ENCODE results near the gene PPTC7. TPM values are rescaled to one million over a fixed set of nuclear protein-coding genes. Genes with fewer than 3 reads are reported as not detected.

Gene PPTC7
- total and polyA plus RNA-seq, 2 of the 13 experiments (the other 11 are each of a cell fraction or from before 2014, with no cell fraction given): 4.8 to 12.3 TPM

DNA sequence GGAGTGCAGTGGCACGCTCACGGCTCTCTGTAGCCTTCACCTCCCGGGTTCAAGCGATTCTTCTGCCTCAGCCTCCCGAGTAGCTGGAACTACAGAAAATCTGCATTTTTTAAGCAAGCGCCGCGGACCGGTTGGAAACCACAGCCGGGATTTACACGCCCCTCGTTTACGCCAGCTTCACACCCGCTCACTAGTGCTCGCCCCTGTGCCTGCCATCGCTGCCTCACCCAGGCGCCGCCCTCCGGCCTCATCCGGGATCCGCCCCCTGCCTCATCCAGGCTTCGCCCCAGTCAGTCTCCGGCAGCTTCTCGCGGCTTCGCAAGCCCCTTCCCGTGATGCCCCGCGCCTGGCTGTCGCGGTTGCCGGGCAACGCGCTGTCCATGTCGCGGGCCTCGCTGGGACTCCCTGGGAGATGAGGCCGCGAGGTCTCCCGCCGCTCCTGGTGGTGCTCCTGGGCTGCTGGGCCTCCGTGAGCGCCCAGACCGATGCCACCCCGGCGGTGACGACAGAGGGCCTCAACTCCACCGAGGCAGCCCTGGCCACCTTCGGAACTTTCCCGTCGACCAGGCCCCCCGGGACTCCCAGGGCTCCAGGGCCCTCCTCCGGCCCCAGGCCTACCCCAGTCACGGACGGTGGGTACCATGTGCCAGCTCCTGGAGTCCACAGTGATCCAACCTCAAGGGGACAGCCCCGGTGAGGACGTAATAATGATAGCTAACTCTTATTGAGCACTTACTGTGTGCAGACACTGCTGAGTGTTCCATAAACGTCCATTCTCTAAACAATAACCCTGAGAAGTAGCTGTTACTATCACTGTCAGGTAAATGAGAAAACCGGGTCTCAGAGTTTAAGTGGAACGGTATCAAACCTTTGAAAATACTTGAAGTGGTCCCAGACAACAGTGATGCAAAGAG is 30.9 kb upstream of the PPTC7 start, which contains the start of gene TCTN1 (continued):
- TF ChIP-seq, protein P1, sequence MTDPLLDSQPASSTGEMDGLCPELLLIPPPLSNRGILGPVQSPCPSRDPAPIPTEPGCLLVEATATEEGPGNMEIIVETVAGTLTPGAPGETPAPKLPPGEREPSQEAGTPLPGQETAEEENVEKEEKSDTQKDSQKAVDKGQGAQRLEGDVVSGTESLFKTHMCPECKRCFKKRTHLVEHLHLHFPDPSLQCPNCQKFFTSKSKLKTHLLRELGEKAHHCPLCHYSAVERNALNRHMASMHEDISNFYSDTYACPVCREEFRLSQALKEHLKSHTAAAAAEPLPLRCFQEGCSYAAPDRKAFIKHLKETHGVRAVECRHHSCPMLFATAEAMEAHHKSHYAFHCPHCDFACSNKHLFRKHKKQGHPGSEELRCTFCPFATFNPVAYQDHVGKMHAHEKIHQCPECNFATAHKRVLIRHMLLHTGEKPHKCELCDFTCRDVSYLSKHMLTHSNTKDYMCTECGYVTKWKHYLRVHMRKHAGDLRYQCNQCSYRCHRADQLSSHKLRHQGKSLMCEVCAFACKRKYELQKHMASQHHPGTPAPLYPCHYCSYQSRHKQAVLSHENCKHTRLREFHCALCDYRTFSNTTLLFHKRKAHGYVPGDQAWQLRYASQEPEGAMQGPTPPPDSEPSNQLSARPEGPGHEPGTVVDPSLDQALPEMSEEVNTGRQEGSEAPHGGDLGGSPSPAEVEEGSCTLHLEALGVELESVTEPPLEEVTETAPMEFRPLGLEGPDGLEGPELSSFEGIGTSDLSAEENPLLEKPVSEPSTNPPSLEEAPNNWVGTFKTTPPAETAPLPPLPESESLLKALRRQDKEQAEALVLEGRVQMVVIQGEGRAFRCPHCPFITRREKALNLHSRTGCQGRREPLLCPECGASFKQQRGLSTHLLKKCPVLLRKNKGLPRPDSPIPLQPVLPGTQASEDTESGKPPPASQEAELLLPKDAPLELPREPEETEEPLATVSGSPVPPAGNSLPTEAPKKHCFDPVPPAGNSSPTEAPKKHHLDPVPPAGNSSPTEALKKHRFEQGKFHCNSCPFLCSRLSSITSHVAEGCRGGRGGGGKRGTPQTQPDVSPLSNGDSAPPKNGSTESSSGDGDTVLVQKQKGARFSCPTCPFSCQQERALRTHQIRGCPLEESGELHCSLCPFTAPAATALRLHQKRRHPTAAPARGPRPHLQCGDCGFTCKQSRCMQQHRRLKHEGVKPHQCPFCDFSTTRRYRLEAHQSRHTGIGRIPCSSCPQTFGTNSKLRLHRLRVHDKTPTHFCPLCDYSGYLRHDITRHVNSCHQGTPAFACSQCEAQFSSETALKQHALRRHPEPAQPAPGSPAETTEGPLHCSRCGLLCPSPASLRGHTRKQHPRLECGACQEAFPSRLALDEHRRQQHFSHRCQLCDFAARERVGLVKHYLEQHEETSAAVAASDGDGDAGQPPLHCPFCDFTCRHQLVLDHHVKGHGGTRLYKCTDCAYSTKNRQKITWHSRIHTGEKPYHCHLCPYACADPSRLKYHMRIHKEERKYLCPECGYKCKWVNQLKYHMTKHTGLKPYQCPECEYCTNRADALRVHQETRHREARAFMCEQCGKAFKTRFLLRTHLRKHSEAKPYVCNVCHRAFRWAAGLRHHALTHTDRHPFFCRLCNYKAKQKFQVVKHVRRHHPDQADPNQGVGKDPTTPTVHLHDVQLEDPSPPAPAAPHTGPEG (CRISPR knock-in tag; IDR thresholded peaks at IDR 0.05): 0 out of 2 replicates have a peak, but pooled peaks have one; percentile 40
- TF ChIP-seq CCDC6 (CRISPR knock-in tag; IDR thresholded peaks at IDR 0.05) (no peak), ARHGAP35 (CRISPR knock-in tag; IDR thresholded peaks at IDR 0.05; ENCODE audit: borderline replicate concordance) (peak; percentile 43; the same call in 1 of the 2 replicates), NFRKB (IDR thresholded peaks at IDR 0.05) (no peak), SRY (CRISPR knock-in tag; IDR thresholded peaks at IDR 0.05) (peak; percentile 89; the same call in 1 of the 2 replicates), ZNF337 (CRISPR knock-in tag; IDR thresholded peaks at IDR 0.05; ENCODE audit: borderline replicate concordance, low read depth) (no peak), FOXK1 (CRISPR knock-in tag; IDR thresholded peaks at IDR 0.05; ENCODE audit: borderline replicate concordance, low read depth) (no peak), ZNF674 (CRISPR knock-in tag; IDR thresholded peaks at IDR 0.05; ENCODE audit: low read depth) (no peak), JUND (CRISPR knock-in tag; IDR thresholded peaks at IDR 0.05) (no peak), ZNF737 (CRISPR knock-in tag; IDR thresholded peaks at IDR 0.05; ENCODE audit: borderline replicate concordance) (0 out of 2 replicates have a peak, but pooled peaks have one; percentile 30), ZNF816 (CRISPR knock-in tag; IDR thresholded peaks at IDR 0.05; ENCODE audit: borderline replicate concordance) (no peak), ZNF777 (CRISPR knock-in tag; IDR thresholded peaks at IDR 0.05) (peak; percentile 78), POLR2AphosphoS2 (IDR thresholded peaks at IDR 0.05; ENCODE audit: low read depth, low read length) (no peak), GABPA (IDR thresholded peaks at IDR 0.05; ENCODE audit: low read depth, low read length) (no peak), GABPA (CRISPR knock-in tag; IDR thresholded peaks at IDR 0.05; ENCODE audit: low read depth) (0 out of 2 replicates have a peak, but pooled peaks have one; percentile 25), TAF1 (CRISPR knock-in tag; IDR thresholded peaks at IDR 0.05) (peak; percentile 74; the same call in 1 of the 2 replicates), ZNF768 (CRISPR knock-in tag; IDR thresholded peaks at IDR 0.05) (peak; percentile 61; the same call in 1 of the 2 replicates), ZFP90 (CRISPR knock-in tag; IDR thresholded peaks at IDR 0.05; ENCODE audit: borderline replicate concordance) (peak; percentile 70; the same call in 1 of the 2 replicates), PPARG (CRISPR knock-in tag; conservative IDR thresholded peaks at IDR 0.05) (no peak)
- TF ChIP-seq, protein P2, sequence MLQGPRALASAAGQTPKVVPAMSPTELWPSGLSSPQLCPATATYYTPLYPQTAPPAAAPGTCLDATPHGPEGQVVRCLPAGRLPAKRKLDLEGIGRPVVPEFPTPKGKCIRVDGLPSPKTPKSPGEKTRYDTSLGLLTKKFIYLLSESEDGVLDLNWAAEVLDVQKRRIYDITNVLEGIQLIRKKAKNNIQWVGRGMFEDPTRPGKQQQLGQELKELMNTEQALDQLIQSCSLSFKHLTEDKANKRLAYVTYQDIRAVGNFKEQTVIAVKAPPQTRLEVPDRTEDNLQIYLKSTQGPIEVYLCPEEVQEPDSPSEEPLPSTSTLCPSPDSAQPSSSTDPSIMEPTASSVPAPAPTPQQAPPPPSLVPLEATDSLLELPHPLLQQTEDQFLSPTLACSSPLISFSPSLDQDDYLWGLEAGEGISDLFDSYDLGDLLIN (CRISPR knock-in tag; IDR thresholded peaks at IDR 0.05; ENCODE audit: borderline replicate concordance): no peak
- TF ChIP-seq, protein P3, sequence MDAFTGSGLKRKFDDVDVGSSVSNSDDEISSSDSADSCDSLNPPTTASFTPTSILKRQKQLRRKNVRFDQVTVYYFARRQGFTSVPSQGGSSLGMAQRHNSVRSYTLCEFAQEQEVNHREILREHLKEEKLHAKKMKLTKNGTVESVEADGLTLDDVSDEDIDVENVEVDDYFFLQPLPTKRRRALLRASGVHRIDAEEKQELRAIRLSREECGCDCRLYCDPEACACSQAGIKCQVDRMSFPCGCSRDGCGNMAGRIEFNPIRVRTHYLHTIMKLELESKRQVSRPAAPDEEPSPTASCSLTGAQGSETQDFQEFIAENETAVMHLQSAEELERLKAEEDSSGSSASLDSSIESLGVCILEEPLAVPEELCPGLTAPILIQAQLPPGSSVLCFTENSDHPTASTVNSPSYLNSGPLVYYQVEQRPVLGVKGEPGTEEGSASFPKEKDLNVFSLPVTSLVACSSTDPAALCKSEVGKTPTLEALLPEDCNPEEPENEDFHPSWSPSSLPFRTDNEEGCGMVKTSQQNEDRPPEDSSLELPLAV (CRISPR knock-in tag; conservative IDR thresholded peaks at IDR 0.05; ENCODE audit: low read depth): no peak
